HS-5 (cell line): ENCODE measurements around the gene UBL3.

Source experiments
- DNase-seq: peaks from one replicate; pipeline ENCODE4 v3.0.0-alpha.2; 2012; ENCODE audit warnings: low read depth

UBL3 gene

GRCh38 chr13:29808264-29808663 is 42.2 kb downstream of the UBL3 start:
- DNase-seq = no peak

- DNase-seq = no peak
Measured at GRCh38 chr13:29805994-29806979, 44.1 kb downstream of the UBL3 start.

- DNase-seq = no peak
Measured at GRCh38 chr13:29803221-29803620, 47.2 kb downstream of the UBL3 start.

- DNase-seq = no peak
Measured at GRCh38 chr13:29802621-29803020, 47.8 kb downstream of the UBL3 start.

GRCh38 chr13:29801737-29802305 is 48.6 kb downstream of the UBL3 start:
- no peak for DNase-seq

- DNase-seq = no peak
Measured at GRCh38 chr13:29801102-29801501, 49.3 kb downstream of the UBL3 start.

- DNase-seq = no peak
Measured at GRCh38 chr13:29800687-29801086, 49.7 kb downstream of the UBL3 start.

GRCh38 chr13:29799041-29799440 is 51.4 kb downstream of the UBL3 start:
- DNase-seq = no peak

- no peak for DNase-seq
Measured at GRCh38 chr13:29791997-29792780, 58.2 kb downstream of the UBL3 start.

- DNase-seq = no peak
Measured at GRCh38 chr13:29791508-29791907, 58.9 kb downstream of the UBL3 start.

- no peak for DNase-seq
Measured at GRCh38 chr13:29786698-29787097, 63.7 kb downstream of the UBL3 start.

GRCh38 chr13:29785978-29786377 is 64.4 kb downstream of the UBL3 start:
- DNase-seq = no peak

GRCh38 chr13:29782798-29783197 is 67.6 kb downstream of the UBL3 start:
- no peak for DNase-seq

GRCh38 chr13:29774830-29775229 is 75.6 kb downstream of the UBL3 start:
- no peak for DNase-seq

- peak; percentile 15 for DNase-seq
Measured at GRCh38 chr13:29771247-29771646, 79.2 kb downstream of the UBL3 start.

- no peak for DNase-seq
Measured at GRCh38 chr13:29767006-29767405, 83.4 kb downstream of the UBL3 start.

- no peak for DNase-seq
Measured at GRCh38 chr13:29763436-29764180, 86.8 kb downstream of the UBL3 start.

- DNase-seq = no peak
Measured at GRCh38 chr13:29761815-29762214, 88.6 kb downstream of the UBL3 start.

GRCh38 chr13:29761160-29761559 is 89.3 kb downstream of the UBL3 start:
- DNase-seq = no peak

GRCh38 chr13:29760544-29760943 is 89.9 kb downstream of the UBL3 start:
- no peak for DNase-seq

GRCh38 chr13:29758531-29759114 is 91.8 kb downstream of the UBL3 start:
- DNase-seq = no peak

- peak; percentile 4 for DNase-seq
Measured at GRCh38 chr13:29756506-29756905, 93.9 kb downstream of the UBL3 start.
